ENCODE results near the gene ETV1. TPM values are rescaled to one million over a fixed set of nuclear protein-coding genes. Genes with fewer than 3 reads are reported as not detected.

Gene ETV1
- 10 to 100 TPM in 1 of 4 donors, 1 to 10 TPM in 2, not detected in 1; 2.0 to 32.9 (median 3.0) TPM for total RNA-seq

GRCh38 chr7:13989126-13989948 is at the start of gene ETV1:
Gene ETV1 (minus strand): TSS chr7:13989666. CDS start chr7:13989052, 614 bp downstream.
- DNase-seq = peak; percentile 35
- 3 to 5% methylated on average over 6 to 30 of the region's 38 CpGs for WGBS, 2 donors (ENCODE audit: low coverage in 1 of 2)
- Histone ChIP-seq H3K27me3 (peaks cover 7% of the 10 kb centered on the region), H3K9me3 (no peaks in the 10 kb centered on the region), H3K27ac (peak within 1 kb of the TSS; percentile 80 to 85 (median 84)), H3K36me3 (no peaks in the 10 kb centered on the region), H3K4me3 (peak within 1 kb of the TSS; percentile 51 to 77 (median 58)), H3K4me1 (peaks cover 0 to 24% (median 11%) of the 10 kb centered on the region in 4 donors)
- no peak for TF ChIP-seq POLR2A (IDR thresholded peaks at IDR 0.05)
- TF ChIP-seq POLR2AphosphoS5 (IDR thresholded peaks at IDR 0.05) = no peak
- no peak for TF ChIP-seq EP300 (IDR thresholded peaks at IDR 0.05; ENCODE audit: low read depth)
- peak in 3 of 5 experiments; percentile 11 to 26 (median 20) for TF ChIP-seq CTCF (IDR thresholded peaks at IDR 0.05)
- intact Hi-C loops (cut with DNase I; ENCODE audit: low total_unique reads) (no loop called here), in situ Hi-C loops (cut with MboI; ENCODE audit: low pct_ligation_motif_present in 1 of 4, low pct_unique_long_range_greater_than_20kb in 1 of 4, low sequenced_read_pairs in 3 of 4) (no loop called here)

GRCh38 chr7:14024406-14024805 is 34.9 kb upstream of the ETV1 start:
- no peaks in the 10 kb centered on the region for H3K4me1 ChIP-seq
- DNase-seq = no peak
- intact Hi-C loops (cut with DNase I; ENCODE audit: low total_unique reads) = no loop called here
- H3K36me3 ChIP-seq = no peaks in the 10 kb centered on the region
- no peaks in the 10 kb centered on the region for H3K27me3 ChIP-seq
- in situ Hi-C loops (cut with MboI; ENCODE audit: low pct_ligation_motif_present in 1 of 4, low pct_unique_long_range_greater_than_20kb in 1 of 4, low sequenced_read_pairs in 3 of 4) = no loop called here
- no peak overlapping the region for H3K4me3 ChIP-seq
- TF ChIP-seq CTCF (IDR thresholded peaks at IDR 0.05) (no peak), POLR2A (IDR thresholded peaks at IDR 0.05) (no peak), POLR2AphosphoS5 (IDR thresholded peaks at IDR 0.05) (no peak), EP300 (IDR thresholded peaks at IDR 0.05; ENCODE audit: low read depth) (no peak)
- H3K9me3 ChIP-seq = no peaks in the 10 kb centered on the region
- no peak overlapping the region for H3K27ac ChIP-seq
- 72 to 74% methylated on average over 2 of the region's 2 CpGs for WGBS, 2 donors (ENCODE audit: low coverage in 1 of 2)

- no peaks in the 10 kb centered on the region for H3K27me3 ChIP-seq
- no peak overlapping the region for H3K27ac ChIP-seq
- TF ChIP-seq POLR2AphosphoS5 (IDR thresholded peaks at IDR 0.05) (no peak), EP300 (IDR thresholded peaks at IDR 0.05; ENCODE audit: low read depth) (no peak)
- no peaks in the 10 kb centered on the region for H3K36me3 ChIP-seq
- no peak overlapping the region for H3K4me3 ChIP-seq
- intact Hi-C loops (cut with DNase I; ENCODE audit: low total_unique reads) (no loop called here), in situ Hi-C loops (cut with MboI; ENCODE audit: low pct_ligation_motif_present in 1 of 4, low pct_unique_long_range_greater_than_20kb in 1 of 4, low sequenced_read_pairs in 3 of 4) (no loop called here)
- no peaks in the 10 kb centered on the region for H3K9me3 ChIP-seq
- WGBS, 2 donors (ENCODE audit: low coverage in 1 of 2) = 67 to 85% methylated on average over 2 of the region's 2 CpGs
- H3K4me1 ChIP-seq = no peaks in the 10 kb centered on the region
- DNase-seq = no peak
These were observed 34.4 kb upstream of the ETV1 start for GRCh38 chr7:14023838-14024237.

- WGBS, 2 donors (ENCODE audit: low coverage in 1 of 2) = 87 to 88% methylated on average over 4 of the region's 4 CpGs
- in situ Hi-C loops (cut with MboI; ENCODE audit: low pct_ligation_motif_present in 1 of 4, low pct_unique_long_range_greater_than_20kb in 1 of 4, low sequenced_read_pairs in 3 of 4) = no loop called here
- Histone ChIP-seq H3K4me1 (no peaks in the 10 kb centered on the region), H3K36me3 (no peaks in the 10 kb centered on the region), H3K9me3 (no peaks in the 10 kb centered on the region), H3K27ac (no peak overlapping the region), H3K4me3 (no peak overlapping the region), H3K27me3 (no peaks in the 10 kb centered on the region)
- intact Hi-C loops (cut with DNase I; ENCODE audit: low total_unique reads) = no loop called here
- DNase-seq = no peak
- TF ChIP-seq POLR2AphosphoS5 (IDR thresholded peaks at IDR 0.05) = no peak
- TF ChIP-seq EP300 (IDR thresholded peaks at IDR 0.05; ENCODE audit: low read depth) = no peak
- no peak for TF ChIP-seq POLR2A (IDR thresholded peaks at IDR 0.05)
- TF ChIP-seq CTCF (IDR thresholded peaks at IDR 0.05) = no peak
These were observed 33.9 kb upstream of the ETV1 start for GRCh38 chr7:14023342-14023741.
